GM12892 (cell line): ENCODE data around the gene GUCY2C.

Experiments
- POLR2A ChIP-seq: IDR thresholded peaks from 2 replicates; pipeline ENCODE4 v1.6.1; 2011; ENCODE audit warnings: low read depth, low read length, control low read depth
- POLR2AphosphoS5 ChIP-seq: IDR thresholded peaks from 2 replicates; pipeline ENCODE4 v1.6.1; 2011; ENCODE audit warnings: low read depth, low read length, control low read depth

- no peak for TF ChIP-seq POLR2A
- no peak for TF ChIP-seq POLR2AphosphoS5
Measured at GRCh38 chr12:14630793-14631192, 65.6 kb downstream of the GUCY2C start.
